DND-41 (cell line): ENCODE data around the gene ALKBH7.

Source experiments
- CTCF ChIP-seq: IDR thresholded peaks from 2 replicates; pipeline ENCODE4 v1.5.1; 2012; ENCODE audit warnings: borderline replicate concordance, low read length, moderate library complexity, mild to moderate bottlenecking; ENCODE audit not compliant: poor library complexity, severe bottlenecking; ENCODE audit errors: extremely low read depth
- EZH2 ChIP-seq: IDR thresholded peaks from 3 replicates; pipeline ENCODE4 v1.6.1; 2012; ENCODE audit warnings: borderline replicate concordance, low read depth, mild to moderate bottlenecking, moderate library complexity, low read length, inconsistent platforms; ENCODE audit not compliant: severe bottlenecking

DNA sequence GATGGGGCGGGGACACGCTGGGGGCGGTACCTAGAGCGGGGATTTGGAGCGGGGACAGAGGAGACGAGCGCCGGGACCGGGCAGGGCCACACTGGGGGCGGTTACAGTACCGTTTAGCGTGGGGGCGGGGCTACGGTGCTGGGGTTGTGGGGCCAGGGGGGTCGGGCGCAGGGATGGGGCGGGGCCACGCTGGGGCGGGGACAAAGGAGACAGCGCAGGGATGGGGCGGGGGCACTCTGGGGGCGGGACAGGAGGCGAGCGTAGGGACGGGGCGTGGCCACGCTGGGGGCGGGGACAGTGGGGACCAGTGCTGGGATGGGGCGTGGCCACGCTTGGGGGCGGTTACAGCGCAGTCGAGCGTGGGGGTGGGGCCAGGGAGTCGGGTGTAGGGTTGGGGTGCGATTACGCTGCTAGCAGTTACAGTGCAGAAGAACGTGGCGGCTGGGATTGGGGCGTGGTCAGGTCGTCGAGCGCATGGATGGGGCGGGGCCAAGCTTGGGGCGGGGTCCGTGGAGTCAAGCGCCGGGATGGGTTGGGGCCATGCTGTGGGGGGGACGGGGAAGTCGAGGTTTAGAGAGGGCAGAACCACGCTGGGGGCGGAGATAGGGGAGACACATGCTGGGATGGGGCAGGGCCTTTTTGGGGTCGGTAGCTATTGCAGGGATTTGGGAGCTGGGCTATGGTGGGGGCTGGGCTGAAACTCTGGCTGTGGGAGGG lies 660 bp downstream of the ALKBH7 start:
- TF ChIP-seq CTCF (no peak), EZH2 (no peak)
